Mucosa of descending colon (tissue), 3 donors: Measurements from ENCODE around the gene LUC7L. TPM values are rescaled to one million over a fixed set of nuclear protein-coding genes. Genes with fewer than 3 reads are reported as not detected.

Source experiments
- ATAC-seq: fragments of 200-7000 bp; cut with Tn5 transposase; one replicate; pipeline ENCODE4 v1.9.1; 2020; ENCODE audit warnings: mild to moderate bottlenecking, moderate library complexity
- DNase-seq, 3 donors: peaks; one replicate each; pipeline ENCODE4 v3.0.0-alpha.2; 2020
- H3K36me3 ChIP-seq: fragments of 200-600 bp; one replicate; pipeline ENCODE4 v1.8.0; 2021; ENCODE audit warnings: low read depth, mild to moderate bottlenecking
- H3K4me1 ChIP-seq: fragments of 200-600 bp; one replicate; pipeline ENCODE4 v1.8.0; 2021; ENCODE audit warnings: low read depth, mild to moderate bottlenecking
- H3K4me3 ChIP-seq: fragments of 200-600 bp; one replicate; pipeline ENCODE4 v1.8.0; 2021; ENCODE audit warnings: mild to moderate bottlenecking
- H3K9me3 ChIP-seq: fragments of 200-600 bp; one replicate; pipeline ENCODE4 v1.8.0; 2021; ENCODE audit warnings: mild to moderate bottlenecking
- CTCF ChIP-seq: fragments of 200-600 bp; IDR thresholded peaks from one replicate; pipeline ENCODE4 v1.8.0; 2022; ENCODE audit warnings: antibody characterized with exemption, mild to moderate bottlenecking
- intact Hi-C, 2 donors: fragments of 100-400 bp; cut with DNase I in 1 of 2; cut with micrococcal nuclease in 1 of 2; formaldehyde crosslinking; loops; one replicate each; pipeline versions ENCODE4 v1.11.0 to v1.11.1; 2022; cut with DNase I, micrococcal nuclease
- total RNA-seq, 3 donors: library from RNA; stranded (reverse); fragmentation: NEBNext Ultra II Directional in 2 of 3; extraction: Animal tissue kit (Norgen Biotek cat#: 25700) in 2 of 3; gene quantifications; one replicate each; pipeline versions ENCODE4 v1.2.1 to v1.2.4, GENCODE V29; 2021 to 2023
- donor health status: DM: no; HTN: no; CAD: no; lungs with moderate emphysema.
- donor health status: DM: no; HTN: no; CAD: no.
- donor health status: DM: no; HTN: yes; CAD: no.

Gene LUC7L
- total RNA-seq, 3 donors from 2014 or later, result 47.8 to 86.8 (median 67.2) TPM

- no peak overlapping the region for H3K4me3 ChIP-seq
- TF ChIP-seq CTCF, result peak; percentile 99
- DNase-seq (peak in 1 of 3 donors; percentile 88), ATAC-seq (peak; percentile 2)
- H3K36me3 ChIP-seq, result no peaks in the 10 kb centered on the region
- intact Hi-C loops, result loop anchor here (5.0 kb wide), 1 partner anchor 74 kb away; no protein-coding TSS in a partner anchor
- no peaks in the 10 kb centered on the region for H3K9me3 ChIP-seq
- peaks cover 13% of the 10 kb centered on the region for H3K4me1 ChIP-seq
These were observed 47.7 kb downstream of the LUC7L start for GRCh38 chr16:181565-182021.

- no peak for TF ChIP-seq CTCF
- DNase-seq (peak in 2 of 3 donors; percentile 77 to 83), ATAC-seq (peak; percentile 94)
- Histone ChIP-seq H3K4me1 (peaks cover 13% of the 10 kb centered on the region), H3K4me3 (no peak overlapping the region), H3K9me3 (no peaks in the 10 kb centered on the region), H3K36me3 (no peaks in the 10 kb centered on the region)
- intact Hi-C loops, result loop anchor here (5.0 kb wide), 1 partner anchor 74 kb away; no protein-coding TSS in a partner anchor
These were observed 48.3 kb downstream of the LUC7L start for GRCh38 chr16:180681-181564.

GRCh38 chr16:180101-180675 lies 49.1 kb downstream of the LUC7L start, which contains the start of gene HBQ1:
Gene HBQ1 (plus strand): TSS chr16:180459. CDS start chr16:180487, 28 bp downstream.
- no peak for DNase-seq
- H3K9me3 ChIP-seq, result no peaks in the 10 kb centered on the region
- no peak within 1 kb of the TSS for H3K4me3 ChIP-seq
- intact Hi-C loops, result loop anchor here (5.0 kb wide), 1 partner anchor 73 kb away; no protein-coding TSS in a partner anchor
- H3K4me1 ChIP-seq, result peaks cover 13% of the 10 kb centered on the region
- TF ChIP-seq CTCF, result no peak
- peak; percentile 2 for ATAC-seq
- no peaks in the 10 kb centered on the region for H3K36me3 ChIP-seq

GRCh38 chr16:179211-180092 lies 49.8 kb downstream of the LUC7L start:
- Histone ChIP-seq H3K9me3 (no peaks in the 10 kb centered on the region), H3K4me3 (no peak overlapping the region)
- ATAC-seq, result no peak

More at GRCh38 chr16:179211-180092, 49.8 kb downstream of the LUC7L start:
- no peak for TF ChIP-seq CTCF
- no peaks in the 10 kb centered on the region for H3K36me3 ChIP-seq
- peaks cover 13% of the 10 kb centered on the region for H3K4me1 ChIP-seq
- DNase-seq, result no peak
- intact Hi-C loops, result loop anchor here (5.0 kb wide), 1 partner anchor 72 kb away; no protein-coding TSS in a partner anchor
